T-cell (primary cell): ENCODE data around the gene DDX11. TPM values are rescaled to one million over a fixed set of nuclear protein-coding genes. Genes with fewer than 3 reads are reported as not detected.
"Not testable (repeated sequence)": the region's sequence is repeated elsewhere in the genome, so short reads cannot be mapped to it uniquely, and the experiment has no call there.

Experiments
- ATAC-seq, 4 experiments: fragments of 200-7000 bp in 3 of 4; fragments of 150-1000 bp in 1 of 4; cut with Tn5 transposase; replicated peaks in 1 of 4; 1 replicate in 3 of 4; 2 replicates in 1 of 4; pipeline ENCODE4 v1.10.0; 2021; ENCODE audit warnings: moderate library complexity in 3 of 4, mild to moderate bottlenecking in 2 of 4, moderate number of reproducible peaks in 1 of 4
- CTCF ChIA-PET, 2 donors: fragments of 300-600 bp; sonication (Branson Sonifier 250); formaldehyde crosslinking; loops; one replicate each; lab custom pipeline; 2022; ENCODE audit warnings: antibody characterized with exemption in 2 of 2; lab: Charles Lee
- POLR2A ChIA-PET, 2 donors: fragments of 300-600 bp; sonication (Branson Sonifier 250); formaldehyde crosslinking; loops; one replicate each; lab custom pipeline; 2022; ENCODE audit warnings: antibody characterized with exemption in 2 of 2; lab: Charles Lee
- DNase-seq, 35 experiments: peaks; one replicate each; pipeline versions ENCODE4 v3.0.0 to v3.0.0-alpha.2; 2013 to 2023
- H3K27ac ChIP-seq: one replicate; pipeline ENCODE4 v1.5.1; 2013; ENCODE audit warnings: low read length
- H3K27me3 ChIP-seq, 2 experiments: replicated peaks in 1 of 2; 1 replicate in 1 of 2; 2 replicates in 1 of 2; pipeline versions ENCODE4 v1.6.1 to v1.7.0; 2013; ENCODE audit warnings: low read length in 1 of 2, mixed read lengths in 1 of 2; ENCODE audit not compliant: control insufficient read depth in 2 of 2, insufficient read depth in 2 of 2; ENCODE audit errors: extremely low read depth in 1 of 2
- H3K36me3 ChIP-seq, 2 donors: 1 replicate in 1 of 2; 2 replicates in 1 of 2; pipeline versions ENCODE4 v1.6.1 to v1.7.0; 2013; ENCODE audit warnings: low read length in 1 of 2; ENCODE audit not compliant: control insufficient read depth in 2 of 2, insufficient read depth in 1 of 2; ENCODE audit errors: extremely low read depth in 1 of 2
- H3K4me1 ChIP-seq, 2 experiments: 1 replicate in 1 of 2; 2 replicates in 1 of 2; pipeline versions ENCODE4 v1.6.1 to v1.7.0; 2013; ENCODE audit warnings: low read length in 2 of 2, mixed read lengths in 1 of 2; ENCODE audit not compliant: insufficient read depth in 2 of 2, control insufficient read depth in 1 of 2; ENCODE audit errors: extremely low read depth in 1 of 2
- H3K4me3 ChIP-seq, 2 donors: 1 replicate in 1 of 2; 2 replicates in 1 of 2; pipeline versions ENCODE4 v1.5.1 to v1.7.0; 2013; ENCODE audit warnings: mild to moderate bottlenecking in 2 of 2, low read length in 1 of 2, moderate library complexity in 1 of 2; ENCODE audit not compliant: control insufficient read depth in 1 of 2; ENCODE audit errors: extremely low read depth in 1 of 2
- H3K9me3 ChIP-seq: 2 replicates; pipeline ENCODE4 v1.7.0; 2013
- H3K27ac Mint-ChIP-seq, 2 donors: one replicate each; pipeline ENCODE4 v1.8.0; 2020 to 2021; ENCODE audit warnings: mild to moderate bottlenecking in 2 of 2, mixed read lengths in 2 of 2
- H3K27me3 Mint-ChIP-seq, 2 donors: one replicate each; pipeline ENCODE4 v1.8.0; 2021 to 2022; ENCODE audit warnings: mixed read lengths in 2 of 2
- H3K36me3 Mint-ChIP-seq: one replicate; pipeline ENCODE4 v1.8.0; 2021; ENCODE audit warnings: mixed read lengths
- H3K4me1 Mint-ChIP-seq, 3 donors: one replicate each; pipeline ENCODE4 v1.8.0; 2020 to 2022; ENCODE audit warnings: mixed read lengths in 3 of 3, mild to moderate bottlenecking in 1 of 3
- H3K4me3 Mint-ChIP-seq, 3 donors: one replicate each; pipeline ENCODE4 v1.8.0; 2020 to 2022; ENCODE audit warnings: mild to moderate bottlenecking in 3 of 3, mixed read lengths in 3 of 3, moderate library complexity in 3 of 3
- H3K9me3 Mint-ChIP-seq, 3 donors: one replicate each; pipeline ENCODE4 v1.8.0; 2020 to 2022; ENCODE audit warnings: mixed read lengths in 3 of 3
- WGBS: methylation state at CpG from one replicate; pipeline ENCODE4 v1.1.5; 2013; ENCODE audit warnings: missing lambda C conversion rate; ENCODE audit not compliant: insufficient coverage; 5-methylcytosine and 5-hydroxymethylcytosine counted together
- total RNA-seq, 35 experiments: library from RNA in 6 of 35; stranded (reverse) in 6 of 35; fragments of 120-200 nt in 1 of 35; gene quantifications; one replicate each; pipeline versions ENCODE4 v1.2.1 to v1.2.4 and lab custom pipeline; 2013 to 2026

Gene DDX11
- total RNA-seq, 5 donors from 2014 or later (not counting 1 experiment from before 2014, with no cell fraction given): 80.9 to 123 (median 108) TPM

DNA sequence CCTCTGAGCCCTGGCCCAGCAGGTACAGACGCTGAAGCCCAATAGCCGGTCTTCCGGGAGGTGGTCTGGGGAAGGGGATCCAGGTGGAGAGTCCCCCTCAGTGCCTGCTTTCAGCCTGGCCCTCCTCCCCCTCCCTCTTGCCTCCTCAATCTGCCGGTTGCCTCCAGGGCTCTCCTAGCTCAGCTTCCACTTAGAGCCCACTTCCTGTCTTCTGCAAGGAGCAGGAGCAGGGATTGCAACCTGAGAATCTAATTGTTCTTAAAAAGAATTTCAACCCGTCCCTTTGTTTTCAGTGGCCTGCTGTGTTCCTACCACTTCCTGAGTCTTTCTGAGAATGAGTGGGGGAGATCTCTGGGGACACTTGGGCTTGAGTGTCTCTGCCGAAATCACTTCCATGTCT lies 6.6 kb downstream of the DDX11 start:
- DNase-seq, H3K27ac Mint-ChIP-seq, H3K27me3 ChIP-seq, H3K4me3 Mint-ChIP-seq, POLR2A ChIA-PET, H3K27me3 Mint-ChIP-seq, H3K4me3 ChIP-seq, H3K9me3 Mint-ChIP-seq, H3K27ac ChIP-seq, CTCF ChIA-PET, ATAC-seq, H3K4me1 ChIP-seq, H3K9me3 ChIP-seq: not testable (repeated sequence)
- WGBS: no CpG with 5 or more reads among the region's 6 CpGs
- peaks cover 5 to 16% of the 10 kb centered on the region in 2 donors for H3K36me3 ChIP-seq
- H3K4me1 Mint-ChIP-seq: peaks cover 16 to 28% (median 27%) of the 10 kb centered on the region in 3 donors
- H3K36me3 Mint-ChIP-seq: peaks cover 29% of the 10 kb centered on the region

DNA sequence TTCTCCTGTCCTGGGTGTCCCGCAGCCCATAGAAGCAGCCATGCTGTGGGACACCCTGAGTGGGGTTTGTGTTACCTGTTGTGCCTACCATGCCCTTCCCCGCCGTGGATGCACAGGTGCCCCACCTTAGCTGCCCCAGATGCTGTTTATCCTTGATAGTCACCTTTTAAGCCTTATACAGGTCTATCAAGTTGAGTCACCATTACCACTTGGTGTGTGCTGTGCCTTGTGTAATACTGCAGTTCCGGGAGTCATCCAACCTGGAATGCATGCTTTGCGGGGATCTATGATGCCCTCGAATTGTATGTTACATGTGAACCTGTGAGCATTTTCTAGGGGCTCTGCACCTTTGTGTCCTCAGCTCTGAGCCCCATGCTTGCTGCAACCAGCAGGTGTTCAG lies 7.6 kb downstream of the DDX11 start:
- CTCF ChIA-PET, H3K4me3 ChIP-seq, H3K9me3 ChIP-seq, H3K4me3 Mint-ChIP-seq, H3K9me3 Mint-ChIP-seq, H3K4me1 ChIP-seq, DNase-seq, H3K27me3 Mint-ChIP-seq, POLR2A ChIA-PET, H3K27ac Mint-ChIP-seq, H3K27me3 ChIP-seq, H3K27ac ChIP-seq, ATAC-seq: not testable (repeated sequence)
- peaks cover 5 to 19% of the 10 kb centered on the region in 2 donors for H3K36me3 ChIP-seq
- Mint-ChIP-seq H3K36me3 (peaks cover 29% of the 10 kb centered on the region), H3K4me1 (peaks cover 11 to 22% (median 20%) of the 10 kb centered on the region in 3 donors)
- WGBS: no CpG with 5 or more reads among the region's 6 CpGs

DNA sequence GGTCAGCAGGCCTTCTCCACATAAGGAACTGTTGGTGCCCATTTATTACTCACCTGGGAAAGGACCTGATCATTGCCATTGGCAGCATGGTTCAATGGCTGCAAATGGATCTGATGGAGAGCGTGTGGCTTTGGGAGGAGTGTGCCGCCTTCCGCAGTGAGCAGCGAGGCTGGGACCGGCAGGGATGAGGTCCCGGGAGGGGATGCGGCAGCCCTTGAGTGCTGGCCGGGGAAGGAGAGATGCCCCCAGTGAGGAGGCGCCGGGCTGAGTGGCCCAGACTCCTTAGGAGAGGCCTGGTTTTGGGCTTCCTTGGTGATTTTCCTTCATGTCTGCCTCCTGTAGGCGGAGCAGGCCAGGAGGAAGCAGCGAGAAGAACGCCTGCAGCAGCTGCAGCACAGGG lies 10.6 kb downstream of the DDX11 start:
- H3K36me3 ChIP-seq: peaks cover 10 to 29% of the 10 kb centered on the region in 2 donors
- H3K4me3 ChIP-seq, ATAC-seq, H3K27me3 ChIP-seq, H3K4me3 Mint-ChIP-seq, H3K9me3 Mint-ChIP-seq, H3K9me3 ChIP-seq, DNase-seq, POLR2A ChIA-PET, CTCF ChIA-PET, H3K27ac Mint-ChIP-seq, H3K27ac ChIP-seq, H3K4me1 ChIP-seq, H3K27me3 Mint-ChIP-seq: not testable (repeated sequence)
- WGBS: 96% methylated on average over 7 of the region's 13 CpGs
- H3K36me3 Mint-ChIP-seq: peaks cover 43% of the 10 kb centered on the region
- H3K4me1 Mint-ChIP-seq: peaks cover 4 to 11% (median 9%) of the 10 kb centered on the region in 3 donors

DNA sequence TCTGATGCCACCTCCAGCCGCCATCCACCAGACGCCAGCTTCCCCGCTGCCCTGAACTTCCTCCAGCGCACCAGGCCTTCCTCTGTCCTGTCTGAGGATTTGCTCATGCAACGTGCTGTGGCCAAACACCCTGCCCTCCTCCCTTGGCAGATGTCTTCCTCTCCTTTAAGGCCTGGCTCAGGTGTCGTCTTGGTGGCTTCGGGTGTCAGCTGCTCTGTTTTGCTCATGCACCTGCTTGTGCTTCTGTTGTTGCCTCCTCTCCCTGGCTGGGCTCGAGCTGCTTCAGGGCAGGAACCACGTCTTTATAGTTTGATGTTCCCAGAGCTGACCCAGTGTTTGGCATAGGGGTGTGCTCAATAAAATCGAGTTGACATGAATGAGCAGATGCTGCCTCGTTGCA lies 12.4 kb downstream of the DDX11 start:
- POLR2A ChIA-PET, H3K27ac Mint-ChIP-seq, H3K27me3 ChIP-seq, CTCF ChIA-PET, H3K27me3 Mint-ChIP-seq, H3K9me3 ChIP-seq, H3K4me1 Mint-ChIP-seq, H3K4me1 ChIP-seq, H3K9me3 Mint-ChIP-seq, H3K27ac ChIP-seq, H3K4me3 Mint-ChIP-seq, H3K4me3 ChIP-seq: not testable (repeated sequence)
- peak in 1 of 35 experiments; percentile 11 for DNase-seq
- peak; percentile 40 to 66 (median 64) for ATAC-seq
- peaks cover 43% of the 10 kb centered on the region for H3K36me3 Mint-ChIP-seq
- peaks cover 10 to 34% of the 10 kb centered on the region in 2 donors for H3K36me3 ChIP-seq
- WGBS: no CpG with 5 or more reads among the region's 11 CpGs

DNA sequence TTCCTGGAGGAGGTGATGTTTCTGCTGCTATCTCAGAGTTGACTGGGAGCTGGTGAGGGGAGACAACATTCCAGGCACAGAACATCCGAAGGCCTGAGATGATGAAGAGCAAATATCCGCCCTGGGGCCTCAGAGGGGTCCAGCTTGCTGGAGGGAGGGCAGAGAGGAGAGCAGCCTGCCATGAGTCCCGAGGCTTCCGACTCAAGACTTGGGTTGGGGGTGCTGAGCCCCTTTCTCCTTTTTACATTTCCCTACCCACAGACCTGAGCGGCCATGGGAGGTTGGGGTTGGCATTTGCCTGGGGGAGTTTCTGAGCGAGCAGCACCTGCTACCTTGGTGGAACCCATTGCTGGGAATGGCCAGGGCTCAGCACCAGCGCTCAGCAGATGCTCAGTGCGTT lies 13.8 kb downstream of the DDX11 start:
- H3K9me3 Mint-ChIP-seq, H3K4me3 ChIP-seq, POLR2A ChIA-PET, H3K4me3 Mint-ChIP-seq, H3K27me3 Mint-ChIP-seq, H3K27ac ChIP-seq, H3K4me1 Mint-ChIP-seq, H3K9me3 ChIP-seq, DNase-seq, H3K4me1 ChIP-seq, H3K27ac Mint-ChIP-seq, H3K27me3 ChIP-seq, ATAC-seq, CTCF ChIA-PET: not testable (repeated sequence)
- peaks cover 10 to 40% of the 10 kb centered on the region in 2 donors for H3K36me3 ChIP-seq
- no CpG with 5 or more reads among the region's 8 CpGs for WGBS
- H3K36me3 Mint-ChIP-seq: peaks cover 42% of the 10 kb centered on the region

DNA sequence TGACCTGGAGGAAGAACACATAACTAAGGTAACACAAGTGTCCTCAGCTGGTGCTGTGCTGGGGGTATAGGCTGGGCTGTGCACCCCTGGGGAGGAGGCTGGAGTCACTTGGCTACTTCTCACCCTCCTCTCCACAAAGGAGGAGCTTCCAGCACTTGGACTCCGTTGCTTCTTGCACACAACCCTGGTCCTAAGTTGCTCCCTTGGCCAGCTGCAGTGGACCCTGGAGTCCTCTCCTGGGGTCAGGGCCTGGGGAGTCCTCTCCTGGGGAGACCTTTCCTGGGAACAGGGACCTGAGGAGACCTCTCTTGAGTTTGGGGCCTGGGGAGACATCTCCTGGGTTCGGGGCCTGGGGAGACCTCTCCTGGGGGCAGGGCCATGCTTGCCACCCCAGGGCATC lies 14.3 kb downstream of the DDX11 start:
- H3K4me1 ChIP-seq, H3K27me3 Mint-ChIP-seq, H3K4me1 Mint-ChIP-seq, H3K9me3 Mint-ChIP-seq, H3K9me3 ChIP-seq, H3K27ac ChIP-seq, CTCF ChIA-PET, DNase-seq, H3K27me3 ChIP-seq, POLR2A ChIA-PET, H3K4me3 Mint-ChIP-seq, H3K4me3 ChIP-seq, ATAC-seq, H3K27ac Mint-ChIP-seq: not testable (repeated sequence)
- 75% methylated on average over 1 of the region's 2 CpGs for WGBS
- H3K36me3 Mint-ChIP-seq: peaks cover 46% of the 10 kb centered on the region
- peaks cover 10 to 38% of the 10 kb centered on the region in 2 donors for H3K36me3 ChIP-seq

DNA sequence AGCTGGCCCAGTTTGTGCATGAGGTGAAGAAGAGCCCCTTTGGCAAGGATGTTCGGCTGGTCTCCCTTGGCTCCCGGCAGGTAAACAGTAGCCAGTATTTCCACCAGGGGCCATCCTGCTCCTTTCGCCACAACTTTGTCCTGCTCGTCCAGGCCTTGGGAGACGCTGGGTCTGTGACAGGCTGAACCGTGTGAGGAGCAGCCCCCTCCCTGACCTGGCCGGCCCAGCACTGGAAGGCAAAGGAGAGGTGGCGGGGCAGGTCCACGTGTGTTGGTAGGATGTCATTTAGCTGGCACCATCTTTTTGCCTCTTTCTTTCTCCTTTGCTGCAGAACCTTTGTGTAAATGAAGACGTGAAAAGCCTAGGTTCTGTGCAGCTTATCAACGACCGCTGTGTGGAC lies 15.4 kb downstream of the DDX11 start:
- peaks cover 6 to 32% of the 10 kb centered on the region in 2 donors for H3K36me3 ChIP-seq
- ChIA-PET POLR2A (no interaction called here), CTCF (no interaction called here)
- 90% methylated on average over 10 of the region's 12 CpGs for WGBS
- Mint-ChIP-seq H3K4me3 (no peak overlapping the region), H3K27ac (no peak overlapping the region), H3K27me3 (no peaks in the 10 kb centered on the region), H3K4me1 (no peaks in the 10 kb centered on the region), H3K36me3 (peaks cover 41% of the 10 kb centered on the region), H3K9me3 (no peaks in the 10 kb centered on the region)
- DNase-seq (no peak), ATAC-seq (no peak)
- no peak overlapping the region for H3K4me3 ChIP-seq
- no peaks in the 10 kb centered on the region for H3K9me3 ChIP-seq
- no peak overlapping the region for H3K27ac ChIP-seq
- no peaks in the 10 kb centered on the region for H3K27me3 ChIP-seq
- H3K4me1 ChIP-seq: peaks cover 0 to 3% of the 10 kb centered on the region in 2 experiments
